ENCODE measurements around the gene BATF2.

- no peak for TF ChIP-seq CTCF (IDR thresholded peaks at IDR 0.05)
- no peak for TF ChIP-seq POLR2A (IDR thresholded peaks at IDR 0.05)
Observed at GRCh38 chr11:65034423-65034822, 37.7 kb upstream of the BATF2 start.

Data from Peyer's patch (tissue), 4 donors.